GM19025 (cell line): ENCODE results near the gene INPP4B.

Experiments used
- ATAC-seq: cut with Tn5 transposase; IDR thresholded peaks from one replicate; pipeline ENCODE4 v1.9.1; 2021; ENCODE audit warnings: mild to moderate bottlenecking, low read depth, moderate library complexity; ENCODE audit not compliant: unreplicated experiment

The INPP4B gene

DNA sequence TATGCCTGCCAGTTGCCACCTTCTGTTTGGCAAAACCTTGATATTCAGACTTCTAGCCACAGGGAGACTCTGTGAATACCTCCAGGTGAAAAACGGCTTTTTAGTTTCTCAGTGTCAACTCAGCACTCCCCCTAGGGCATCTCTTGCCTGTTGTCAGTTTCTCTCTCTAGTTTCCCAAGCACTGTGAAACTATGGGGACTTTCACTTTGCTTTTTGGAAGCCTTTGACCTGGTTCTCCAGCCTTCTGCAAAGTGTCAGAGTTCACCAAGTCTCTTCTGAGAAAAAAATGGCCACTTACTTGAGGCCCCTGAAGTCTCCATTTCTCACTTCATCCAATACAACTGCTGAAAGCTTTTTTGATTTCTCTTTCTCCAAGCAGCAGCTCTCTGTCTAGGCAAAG, 521.5 kb downstream of the INPP4B start:
- peak; percentile 80 for ATAC-seq

DNA sequence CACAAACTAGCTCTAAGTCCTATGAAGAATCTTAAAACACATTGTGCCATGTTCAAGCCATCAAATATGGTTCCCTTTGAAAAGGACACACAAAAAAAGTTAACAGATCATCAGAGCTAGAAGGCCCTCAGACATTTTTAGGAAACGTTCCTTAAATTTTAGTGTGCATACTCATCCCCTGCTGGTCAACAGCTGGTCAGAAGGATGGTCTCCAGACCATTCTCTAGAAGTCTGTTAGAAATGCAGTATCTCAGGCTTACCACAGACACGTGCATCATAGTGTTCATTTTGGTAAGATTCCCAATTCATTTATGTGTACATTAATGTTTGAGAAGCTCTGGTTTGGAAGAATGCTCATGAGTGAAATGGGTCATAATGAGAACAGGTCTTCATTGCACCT, 523.1 kb downstream of the INPP4B start:
- ATAC-seq: no peak

DNA sequence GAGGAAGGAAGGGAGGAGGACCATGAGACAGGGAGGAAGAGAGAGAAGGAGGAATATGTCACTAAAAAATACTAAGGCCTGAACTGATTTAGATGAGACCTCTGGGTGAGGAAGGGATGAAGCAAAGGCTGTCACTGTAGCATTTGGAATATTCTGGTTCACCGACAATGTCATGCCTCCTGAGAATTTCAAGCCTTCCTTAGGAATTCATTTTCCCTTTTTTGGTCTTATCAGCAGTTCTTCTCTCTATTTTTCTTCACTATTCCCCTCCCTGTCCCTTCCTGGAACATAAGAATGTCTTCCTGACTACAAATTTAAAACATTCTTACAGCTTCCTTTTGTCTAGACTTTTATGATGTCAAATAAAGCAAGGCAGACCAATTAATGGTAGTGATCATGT, 527.8 kb downstream of the INPP4B start:
- no peak for ATAC-seq

DNA sequence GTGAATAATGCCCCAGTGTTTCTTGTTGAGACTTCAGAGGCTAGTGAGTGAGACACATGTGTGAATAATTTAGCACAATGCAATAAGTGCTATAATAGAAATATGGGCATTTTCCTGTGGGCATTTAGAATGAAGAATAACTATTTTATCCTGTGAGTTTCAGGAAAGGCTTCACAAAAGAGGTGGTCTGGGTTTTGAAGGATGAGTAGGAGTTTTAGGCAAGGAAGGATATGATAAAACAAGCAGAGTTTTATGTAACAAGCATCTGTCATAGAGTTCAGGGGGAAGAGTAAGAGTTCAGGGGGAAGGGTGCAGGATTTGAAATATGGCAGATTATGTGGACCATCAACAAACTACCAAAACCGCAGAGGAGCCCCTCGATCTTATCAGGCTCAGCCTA, 529.2 kb downstream of the INPP4B start:
- ATAC-seq: no peak

DNA sequence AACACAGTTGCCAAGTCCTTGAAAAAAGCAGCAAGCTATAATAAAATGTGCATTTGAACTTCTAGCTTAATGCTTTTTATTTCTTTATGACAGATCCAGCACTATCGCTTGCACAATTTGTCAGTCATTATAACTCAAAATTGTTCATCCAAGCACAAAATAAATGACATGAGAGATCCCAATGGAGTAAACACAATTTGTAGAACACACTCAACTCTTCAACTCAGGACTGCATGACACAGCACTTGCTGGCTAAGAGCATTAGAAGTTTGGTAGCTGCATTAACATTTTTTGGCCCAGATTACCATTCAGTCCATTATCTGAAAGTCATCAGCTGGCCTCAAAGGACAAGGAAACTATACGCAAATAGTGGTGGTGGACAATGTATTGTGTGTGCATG, 530.1 kb downstream of the INPP4B start:
- ATAC-seq: no peak

DNA sequence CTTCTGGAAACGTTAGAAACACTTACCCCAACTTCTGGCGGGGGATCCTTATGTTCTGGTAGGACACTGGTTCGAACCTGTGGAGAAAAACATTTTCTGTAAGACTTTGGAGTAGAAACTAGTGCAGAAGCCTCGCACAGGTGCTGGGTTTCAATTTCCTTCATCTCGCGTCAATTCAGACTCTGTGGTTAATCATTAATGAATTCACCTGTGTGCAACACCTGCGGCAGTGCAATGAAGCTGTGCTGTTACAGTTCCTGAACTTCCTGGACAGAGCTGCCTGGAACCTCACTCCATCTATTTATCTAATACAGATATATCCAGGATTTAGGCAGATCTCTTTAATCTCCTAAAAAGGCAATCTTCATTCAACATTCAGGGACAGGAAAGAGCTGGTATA, 531.4 kb downstream of the INPP4B start:
- no peak for ATAC-seq

DNA sequence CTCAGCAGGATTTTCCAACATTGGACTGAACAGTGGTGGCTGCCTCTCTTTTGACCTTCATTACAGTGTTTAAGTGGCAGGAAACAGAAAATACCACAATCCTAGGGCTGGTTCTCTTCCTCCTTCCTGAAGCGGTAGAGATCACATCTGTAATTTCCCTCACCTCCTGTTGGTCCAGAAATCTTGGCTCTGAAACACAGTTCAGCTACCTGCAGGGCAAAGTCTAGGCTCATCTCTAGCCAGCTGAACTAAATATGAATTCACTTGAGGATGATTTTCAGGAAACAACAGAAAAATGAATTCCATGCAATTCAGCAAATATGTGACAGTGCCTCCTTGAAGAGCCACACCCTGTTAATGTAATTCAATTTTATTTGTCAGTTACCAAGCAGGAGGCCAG, 531.9 kb downstream of the INPP4B start:
- ATAC-seq: no peak

DNA sequence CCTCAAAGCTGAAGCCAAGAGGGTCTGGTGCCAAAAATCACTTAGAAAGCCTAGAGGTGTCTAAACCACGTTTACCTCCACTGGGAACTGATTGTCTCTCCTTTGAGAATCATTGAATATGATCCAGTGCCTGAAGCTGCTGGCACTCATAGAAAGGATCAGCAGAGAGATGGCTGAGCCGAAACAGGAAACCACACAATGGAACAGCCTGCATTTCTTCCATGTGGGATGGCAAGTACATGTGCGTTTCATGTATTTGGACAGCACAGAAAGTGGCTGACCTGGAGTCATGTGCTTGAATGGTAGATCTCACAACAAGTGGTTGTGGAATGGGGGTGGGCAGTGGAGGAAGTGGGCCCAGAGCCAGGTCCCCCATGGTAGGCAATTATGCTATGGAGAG, 533.7 kb downstream of the INPP4B start:
- no peak for ATAC-seq

DNA sequence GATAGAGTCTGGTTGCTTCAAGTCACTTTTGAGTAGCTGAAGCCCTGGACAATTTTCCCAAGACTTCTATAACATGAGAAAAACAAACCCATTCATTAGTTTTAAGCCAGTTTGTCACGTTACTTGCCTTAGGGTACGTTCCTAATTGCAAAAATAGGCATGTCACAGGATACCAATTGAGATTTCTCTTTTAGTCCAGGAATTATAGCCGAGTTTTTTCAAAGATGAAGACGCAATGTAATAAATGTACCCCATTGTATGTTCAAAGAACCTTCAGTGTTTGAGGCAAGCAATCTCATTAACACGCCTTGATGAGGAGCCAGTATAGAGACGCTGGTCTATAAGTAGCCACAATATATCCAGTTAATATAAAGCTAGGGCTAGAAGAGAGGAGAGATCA, 534.2 kb downstream of the INPP4B start:
- ATAC-seq: no peak

DNA sequence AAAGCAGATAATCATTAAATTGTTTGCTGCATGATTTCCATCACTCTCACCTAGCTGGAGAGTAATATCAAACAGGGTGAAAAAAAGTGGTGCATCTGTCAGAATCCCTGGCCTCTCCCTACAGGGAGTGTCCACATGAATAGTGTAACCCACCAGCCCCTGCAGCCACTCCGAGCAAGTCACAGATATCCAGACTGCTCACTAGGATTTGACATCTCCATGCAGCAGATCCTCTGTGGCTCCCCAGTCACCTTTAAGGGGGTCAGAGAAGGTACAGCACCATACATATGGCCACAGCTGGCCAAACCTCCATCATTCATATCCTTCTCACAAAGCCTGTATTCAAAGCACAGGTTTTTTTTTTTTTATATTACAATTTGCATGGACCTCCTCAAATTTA, 536.3 kb downstream of the INPP4B start:
- no peak for ATAC-seq

DNA sequence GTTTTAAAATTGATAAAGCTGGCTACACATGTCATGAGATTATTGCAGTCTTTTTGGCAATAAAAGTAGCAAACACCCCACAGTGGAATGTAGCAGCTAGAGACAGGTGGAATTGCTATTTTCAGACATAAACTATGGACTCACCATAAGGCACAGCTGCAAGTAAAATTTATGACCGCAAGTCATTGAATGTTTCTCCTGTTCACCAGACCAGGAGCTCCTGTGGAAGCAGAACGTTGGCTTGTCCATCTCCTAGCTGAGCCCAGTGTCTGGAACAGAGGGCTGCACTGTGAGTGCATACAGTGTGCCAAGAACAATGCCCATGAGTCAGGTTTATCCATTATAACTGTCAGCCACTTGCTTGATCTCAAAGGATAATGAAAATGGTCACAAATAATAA, 538.2 kb downstream of the INPP4B start:
- ATAC-seq: no peak

DNA sequence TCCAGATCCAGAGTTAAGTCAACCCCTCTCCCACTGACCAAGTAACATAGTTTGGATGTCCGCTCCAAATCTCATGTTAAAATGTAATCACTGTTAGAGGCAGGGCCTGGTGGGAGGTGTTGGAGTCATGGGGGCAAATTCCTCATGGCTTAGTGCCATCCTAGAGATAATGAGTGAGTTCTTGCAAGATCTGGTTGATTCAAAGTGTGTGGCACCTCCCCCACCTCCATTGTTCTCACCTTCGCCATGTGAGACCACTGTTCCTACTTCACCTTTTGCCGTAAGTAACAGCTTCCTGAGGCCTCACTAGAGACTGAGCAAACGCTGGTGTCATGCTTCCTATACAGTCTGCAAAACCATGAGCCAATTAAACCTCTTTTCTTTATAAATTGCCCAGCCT, 548.8 kb downstream of the INPP4B start:
- ATAC-seq: no peak

DNA sequence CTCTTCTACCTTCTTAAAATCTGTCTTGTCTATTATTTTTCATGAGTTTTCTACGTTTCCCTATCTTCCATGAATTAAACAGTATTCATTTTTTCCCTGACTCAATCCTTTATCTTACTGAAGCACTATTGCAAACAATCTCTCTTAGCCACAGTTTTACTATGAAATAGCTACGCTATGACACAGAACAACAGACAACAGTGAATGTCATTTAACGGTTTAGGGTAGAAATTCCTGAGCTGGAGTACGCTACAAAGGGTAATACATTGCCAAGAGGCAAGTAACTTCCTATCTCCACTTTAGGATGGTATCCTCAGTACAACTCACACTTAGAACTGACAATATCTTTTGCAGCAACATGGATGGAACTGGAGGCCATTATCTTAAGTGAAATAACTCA, 552.6 kb downstream of the INPP4B start:
- no peak for ATAC-seq

DNA sequence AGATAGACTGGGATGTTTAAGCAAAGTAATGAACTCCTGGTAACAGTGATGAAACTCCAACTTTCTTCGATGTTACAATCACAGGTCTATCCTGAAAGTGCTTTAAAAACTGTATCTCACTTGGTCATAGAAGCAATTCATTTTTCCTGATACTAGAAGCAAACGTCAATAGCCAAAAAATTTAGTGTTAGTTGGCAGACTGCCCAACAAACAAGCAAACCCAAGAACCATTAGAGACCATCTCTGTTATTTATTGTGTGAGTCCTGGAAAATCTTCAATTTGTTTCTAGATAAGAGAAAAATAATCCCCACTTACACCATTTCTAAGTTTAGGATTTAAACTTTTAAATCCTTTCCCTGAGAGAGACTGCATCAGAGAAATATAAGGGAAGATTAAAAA, 553.9 kb downstream of the INPP4B start:
- ATAC-seq: no peak

DNA sequence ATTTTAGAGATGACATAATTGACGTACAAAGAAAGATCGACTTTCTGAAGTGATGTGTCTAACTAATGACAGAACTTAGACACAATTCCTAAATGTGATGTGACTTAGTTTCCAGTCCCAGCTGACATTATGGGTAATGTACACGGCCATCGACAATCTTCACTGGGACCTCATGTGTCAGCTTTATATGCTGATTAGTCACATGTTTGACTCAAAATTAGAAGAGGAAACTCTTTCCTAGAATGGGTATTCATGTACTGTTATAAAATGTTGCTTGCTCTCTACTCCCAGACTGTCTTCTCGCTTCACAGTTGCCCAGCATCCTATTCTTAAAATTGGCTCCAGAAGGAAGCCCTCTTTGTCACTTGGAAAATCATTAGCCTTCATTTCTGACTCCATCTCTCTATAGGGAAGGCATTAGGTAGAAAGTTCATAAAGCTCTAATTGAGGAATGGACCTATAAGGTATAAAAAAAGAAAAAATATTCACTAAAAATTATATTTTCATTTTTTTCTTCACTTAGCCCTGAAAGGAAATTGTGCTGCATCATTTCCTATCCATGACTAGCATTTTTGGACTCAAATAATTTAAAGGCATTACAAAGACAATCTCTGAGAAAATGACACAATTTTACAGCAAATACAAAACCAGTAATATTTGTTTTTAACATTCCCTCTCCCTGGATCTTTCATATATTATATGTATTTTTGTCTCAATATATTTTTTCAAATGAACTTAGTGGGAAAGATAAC, 554.6 kb downstream of the INPP4B start:
- ATAC-seq: no peak

DNA sequence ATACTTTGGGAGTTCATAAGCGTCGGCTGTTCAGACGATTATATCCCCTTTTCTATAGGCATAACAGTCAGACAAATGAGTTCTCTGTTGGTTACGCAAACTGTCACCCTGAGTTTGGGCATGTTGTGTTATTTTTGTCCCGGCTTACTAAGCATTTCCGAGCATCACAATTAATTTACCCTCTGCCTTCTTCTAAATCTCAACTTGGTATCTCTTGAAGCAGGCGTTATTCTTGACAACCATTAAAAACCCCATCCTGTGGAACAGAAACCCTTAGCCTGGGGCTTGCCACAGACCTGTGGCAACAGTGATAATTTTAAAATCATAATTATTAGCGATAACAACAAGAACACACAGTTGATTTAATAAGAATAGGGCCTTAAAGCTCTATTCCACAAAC, 558.7 kb downstream of the INPP4B start:
- no peak for ATAC-seq

DNA sequence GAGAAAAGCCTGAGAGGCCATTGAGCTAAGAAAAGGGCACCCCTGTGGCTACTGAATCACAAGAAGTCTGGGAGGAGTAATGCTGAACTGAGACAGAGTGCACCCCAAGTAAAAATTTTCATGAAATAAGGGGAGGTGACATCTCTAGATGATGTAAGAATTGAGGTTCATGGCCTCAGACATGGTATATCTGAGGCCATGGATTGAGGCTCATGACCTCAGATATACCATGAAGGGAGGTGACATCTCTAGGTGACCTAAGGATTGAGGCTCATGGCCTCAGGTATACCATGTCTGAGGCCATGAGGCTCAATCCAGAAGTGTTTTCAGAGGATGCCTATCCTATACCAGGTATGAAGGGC, 560.9 kb downstream of the INPP4B start:
- no peak for ATAC-seq

DNA sequence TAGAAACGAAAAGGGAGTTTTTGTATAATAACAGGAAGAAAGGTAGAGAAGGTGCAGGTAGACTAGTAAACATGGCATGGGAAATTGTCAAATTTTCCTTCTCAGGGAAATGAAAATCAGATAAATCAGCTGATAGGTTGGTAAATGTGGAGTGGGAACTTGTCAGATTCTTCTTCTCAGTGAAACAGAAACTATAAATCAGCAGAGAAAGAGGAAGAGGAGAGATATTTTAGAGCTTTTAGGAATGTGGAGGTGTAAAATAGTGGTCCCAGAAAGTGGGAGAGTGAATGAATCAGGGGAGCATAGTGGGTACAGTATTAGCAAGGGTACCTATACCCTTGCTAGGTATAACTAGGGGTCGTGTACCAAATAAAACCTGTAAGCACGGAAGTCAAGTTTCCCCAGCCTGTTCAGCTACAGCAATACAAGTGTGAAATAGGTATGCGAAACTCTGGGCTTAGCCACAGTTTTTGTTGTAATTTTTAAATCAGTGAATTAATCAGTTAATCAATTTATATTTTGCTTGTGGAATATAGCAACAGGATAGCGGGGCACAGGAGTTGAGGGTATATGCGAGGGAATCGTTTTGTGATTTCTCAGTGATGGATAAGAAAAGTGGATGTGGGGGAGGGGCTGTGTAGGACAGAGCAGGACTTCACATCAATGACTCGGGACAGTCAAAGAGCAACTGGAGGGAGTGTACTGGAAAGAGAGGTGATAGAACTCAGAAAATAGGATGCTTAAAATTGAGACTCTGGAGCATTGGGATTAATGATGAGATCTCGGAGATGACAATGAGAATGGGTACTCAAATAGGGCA, 561.5 kb downstream of the INPP4B start:
- ATAC-seq: no peak

DNA sequence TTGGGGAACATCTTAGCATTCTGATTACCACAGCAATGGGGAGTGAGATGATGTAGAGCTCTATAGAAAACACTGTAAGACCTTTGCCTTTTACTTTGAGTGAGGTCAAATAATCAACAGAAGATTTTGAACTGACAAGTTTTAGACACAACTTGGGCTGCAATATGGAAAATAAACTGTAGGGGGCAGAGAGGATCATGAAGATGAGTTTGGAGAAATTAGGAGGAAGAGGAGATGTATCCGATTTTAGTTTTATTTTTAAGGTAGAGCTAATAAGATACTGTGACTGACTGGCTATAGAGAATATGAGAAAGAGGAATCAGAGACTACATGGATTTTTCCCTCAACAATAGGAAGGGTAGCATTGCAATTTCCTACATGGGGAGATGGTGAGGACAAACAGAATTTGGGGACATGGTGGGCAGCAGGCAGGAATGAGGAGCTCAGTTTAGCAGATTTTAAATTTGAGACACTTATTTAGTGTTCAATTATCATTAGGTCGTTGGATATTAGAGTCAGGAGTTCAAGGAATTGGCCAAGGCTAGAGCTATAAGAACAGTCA, 563.1 kb downstream of the INPP4B start:
- ATAC-seq: no peak

DNA sequence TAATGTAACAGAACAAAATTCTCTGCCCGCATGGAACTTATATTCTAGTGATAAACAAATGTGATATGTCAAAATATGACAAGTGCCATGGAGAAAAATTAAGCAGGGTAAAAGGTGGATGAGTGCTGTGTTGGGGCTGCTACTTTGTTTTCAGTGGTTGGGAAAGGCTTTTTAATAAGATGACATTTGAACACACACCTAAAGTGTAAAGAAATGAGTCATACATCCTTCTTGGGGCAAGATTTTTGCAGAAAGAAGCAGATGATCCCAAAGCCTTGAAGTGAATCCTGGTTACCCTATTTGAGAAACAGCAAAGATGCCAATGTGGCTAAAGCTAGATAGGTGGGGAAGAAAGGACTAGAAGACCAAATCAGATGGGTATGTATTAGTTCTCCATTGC, 564.1 kb downstream of the INPP4B start:
- no peak for ATAC-seq

DNA sequence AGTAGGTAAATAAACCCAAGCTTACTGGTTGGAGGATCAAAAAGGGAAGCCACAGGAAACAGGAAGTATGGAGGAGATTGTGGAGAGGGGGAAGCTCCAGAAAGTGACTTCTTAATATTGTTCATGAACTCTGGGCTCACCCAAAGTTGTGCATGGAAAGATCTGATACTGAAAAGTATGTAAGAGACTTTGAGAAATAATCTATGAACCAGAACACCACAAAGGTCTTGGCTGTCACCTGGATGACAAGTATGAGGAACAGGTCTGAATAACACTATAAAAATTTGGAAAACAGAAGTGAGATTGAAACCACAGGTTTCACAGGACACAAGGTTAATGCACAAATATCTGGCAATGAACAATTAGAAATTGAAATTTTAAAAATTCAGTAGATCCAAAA, 567.4 kb downstream of the INPP4B start:
- ATAC-seq: no peak

DNA sequence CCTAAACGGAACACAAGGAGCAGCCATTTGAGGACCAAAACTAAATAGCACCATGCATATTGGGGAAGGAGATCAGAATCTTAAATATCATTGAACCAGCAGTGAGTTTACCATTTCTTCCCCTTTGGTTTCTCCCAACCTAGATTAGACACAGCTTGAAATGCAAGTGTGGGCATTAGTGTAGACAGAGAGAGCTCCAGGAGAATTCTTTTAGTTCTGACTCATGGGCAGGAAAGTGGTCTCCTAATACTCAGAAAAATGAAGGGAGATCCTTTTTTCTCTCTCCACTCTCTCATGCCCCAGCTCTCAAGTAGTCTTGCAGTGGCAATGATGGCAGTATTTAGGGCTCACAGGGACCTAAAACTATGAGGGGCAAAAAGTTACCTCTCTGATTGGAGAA, 567.9 kb downstream of the INPP4B start:
- ATAC-seq: no peak
